Retinal pigment epithelial cell (primary cell): ENCODE results near the gene SSBP3.

Source experiments
- DNase-seq: peaks from one replicate; pipeline ENCODE4 v3.0.0-alpha.2; 2010; ENCODE audit warnings: low read depth
- H3K4me3 ChIP-seq: 2 replicates; pipeline ENCODE4 v1.5.1; 2011; ENCODE audit warnings: mild to moderate bottlenecking, low read length, control low read depth, moderate library complexity
- CTCF ChIP-seq: conservative IDR thresholded peaks from 2 replicates; pipeline ENCODE4 v1.5.1; 2011; ENCODE audit warnings: low read depth, low read length, control low read depth, inconsistent platforms

Gene SSBP3

GRCh38 chr1:54225986-54226559 lies 180.1 kb downstream of the SSBP3 start:
- no peak for DNase-seq
- TF ChIP-seq CTCF, result no peak

DNA sequence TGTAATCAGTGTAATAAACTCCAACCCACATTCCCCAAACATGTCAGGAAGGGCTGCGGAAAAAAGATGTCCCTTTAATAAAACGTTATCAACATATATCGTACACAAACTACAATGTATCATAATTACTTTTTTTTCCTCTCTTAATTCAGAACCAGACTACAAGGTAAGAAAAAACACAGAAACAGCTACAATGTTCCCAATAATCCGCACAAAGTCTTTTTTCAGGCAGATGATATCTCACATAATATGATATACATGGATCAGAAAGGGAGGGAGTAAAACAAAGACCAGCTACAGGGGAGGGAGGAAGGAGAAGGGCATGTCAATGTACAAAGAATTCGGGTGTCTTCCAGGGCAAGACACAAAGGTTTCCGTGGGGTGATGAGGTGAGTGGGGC lies 180.8 kb downstream of the SSBP3 start:
- H3K4me3 ChIP-seq, result no peak overlapping the region
- DNase-seq, result no peak
- TF ChIP-seq CTCF, result no peak

More at GRCh38 chr1:54225986-54226559, 180.1 kb downstream of the SSBP3 start:
- no peak overlapping the region for H3K4me3 ChIP-seq

GRCh38 chr1:54224233-54224632 lies 182.0 kb downstream of the SSBP3 start:
- no peak overlapping the region for H3K4me3 ChIP-seq
- DNase-seq, result no peak
- TF ChIP-seq CTCF, result no peak

DNA sequence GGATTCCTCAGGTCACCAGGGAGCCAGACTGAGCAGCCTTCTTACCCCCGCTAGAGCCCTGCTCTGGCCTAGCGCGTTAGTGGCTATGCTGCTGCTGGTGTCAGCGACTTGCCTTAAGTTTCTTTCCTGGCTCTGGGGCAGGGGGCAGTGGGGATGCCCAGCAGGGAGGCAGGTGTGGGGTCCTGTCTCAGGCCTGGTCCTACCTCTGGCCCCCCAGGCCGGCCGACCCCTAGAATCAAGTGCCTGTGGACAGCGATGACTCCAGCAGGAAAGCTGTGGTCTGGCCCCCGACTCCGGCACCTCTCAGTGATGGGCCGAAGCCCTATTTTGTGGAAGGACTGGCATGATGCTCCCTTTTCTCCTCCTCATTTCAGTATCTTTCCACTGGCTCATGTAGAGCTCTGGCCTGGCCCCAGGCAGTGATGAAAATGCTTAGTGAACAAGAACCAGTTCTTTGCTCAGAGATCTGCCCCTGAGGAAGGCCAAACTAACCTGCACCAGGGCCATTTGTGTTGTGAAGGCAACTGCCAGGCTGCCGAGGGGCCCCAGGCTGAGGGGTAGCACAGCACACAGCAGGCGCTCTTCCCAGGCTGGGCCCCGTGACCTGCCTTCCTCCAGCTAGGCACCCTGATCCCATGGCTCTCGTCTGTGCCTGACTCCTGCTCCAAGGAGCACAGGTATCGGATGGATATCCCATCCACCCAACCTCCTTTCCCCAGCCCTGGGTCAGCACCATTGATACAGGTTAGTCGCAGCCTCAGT lies 182.6 kb downstream of the SSBP3 start:
- no peak for DNase-seq
- no peak overlapping the region for H3K4me3 ChIP-seq
- TF ChIP-seq CTCF, result no peak

GRCh38 chr1:54222711-54223110 lies 183.5 kb downstream of the SSBP3 start:
- TF ChIP-seq CTCF, result no peak
- no peak overlapping the region for H3K4me3 ChIP-seq
- no peak for DNase-seq

DNA sequence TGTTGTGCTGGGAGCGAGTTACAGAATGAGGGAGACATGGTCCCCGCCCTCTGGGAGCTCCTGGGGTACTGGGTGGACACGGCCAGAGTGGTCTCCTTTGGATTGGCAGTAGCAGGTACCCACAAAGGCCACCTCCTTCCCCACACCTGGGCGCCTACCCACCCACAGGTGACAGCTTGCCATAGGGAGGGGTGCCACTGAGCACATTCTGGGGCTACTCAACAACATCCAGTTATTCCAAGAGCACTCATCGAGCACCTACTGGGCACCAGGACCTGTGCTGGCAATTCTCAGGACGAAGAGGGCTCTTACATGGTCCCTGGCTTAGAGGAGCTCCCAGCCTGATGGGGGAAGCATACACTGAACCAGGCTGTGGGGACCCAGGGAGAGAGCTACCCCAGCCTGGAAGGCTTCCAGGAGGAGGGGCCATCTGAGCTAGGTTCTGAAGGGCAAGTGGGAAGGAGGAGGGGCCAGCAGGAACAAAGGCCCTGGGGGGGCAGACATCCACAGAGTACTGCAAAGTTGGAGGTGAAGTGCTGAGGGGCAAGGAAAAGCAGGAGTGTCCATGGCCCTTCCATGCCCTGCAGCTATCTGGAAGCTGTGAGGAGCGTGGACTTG lies 184.2 kb downstream of the SSBP3 start:
- no peak for TF ChIP-seq CTCF
- H3K4me3 ChIP-seq, result no peak overlapping the region
- no peak for DNase-seq
